Measurements from ENCODE around the gene CDHR2.
A peak's percentile ranks its signal among the peaks of the same experiment; 100 is the strongest.

CDHR2 gene

GRCh38 chr5:176625512-176625911 lies 76.4 kb downstream of the CDHR2 start:
- DNase-seq = no peak

- no peak for DNase-seq
These were observed 77.1 kb downstream of the CDHR2 start for GRCh38 chr5:176625966-176626875.

GRCh38 chr5:176626876-176627236 lies 77.7 kb downstream of the CDHR2 start:
- DNase-seq = no peak

- DNase-seq = no peak
These were observed 78.4 kb downstream of the CDHR2 start for GRCh38 chr5:176627582-176627981.

GRCh38 chr5:176628406-176629228 lies 79.5 kb downstream of the CDHR2 start:
- no peak for DNase-seq

GRCh38 chr5:176629317-176629852 lies 80.2 kb downstream of the CDHR2 start:
- DNase-seq = no peak

GRCh38 chr5:176629853-176630680 lies 80.9 kb downstream of the CDHR2 start, which contains the start of the genes EIF4E1B and SNCB:
TSS of gene EIF4E1B (plus strand) at chr5:176630675. CDS start at chr5:176642788, 12,113 bp downstream.
TSS of gene SNCB (minus strand) at chr5:176630534. CDS start at chr5:176629654, 880 bp downstream.
- peak in 2 of 6 experiments; percentile 10 to 15 for DNase-seq

- no peak for DNase-seq
These were observed 81.6 kb downstream of the CDHR2 start for GRCh38 chr5:176630681-176631222.

GRCh38 chr5:176631383-176632200 lies 82.5 kb downstream of the CDHR2 start:
- DNase-seq = no peak

- DNase-seq = no peak
These were observed 83.6 kb downstream of the CDHR2 start for GRCh38 chr5:176632745-176633144.

- DNase-seq = no peak
These were observed 84.5 kb downstream of the CDHR2 start for GRCh38 chr5:176633598-176633997.

GRCh38 chr5:176636426-176636825 lies 87.3 kb downstream of the CDHR2 start:
- no peak for DNase-seq

GRCh38 chr5:176637556-176637955 lies 88.4 kb downstream of the CDHR2 start:
- DNase-seq = no peak

- no peak for DNase-seq
These were observed 89.3 kb downstream of the CDHR2 start for GRCh38 chr5:176638437-176638836.

GRCh38 chr5:176639208-176639607 lies 90.1 kb downstream of the CDHR2 start:
- DNase-seq = no peak

GRCh38 chr5:176639981-176640380 lies 90.8 kb downstream of the CDHR2 start:
- no peak for DNase-seq

GRCh38 chr5:176640616-176641015 lies 91.5 kb downstream of the CDHR2 start:
- DNase-seq = no peak

- no peak for DNase-seq
These were observed 93.7 kb downstream of the CDHR2 start for GRCh38 chr5:176642675-176643490.

- no peak for DNase-seq
These were observed 94.5 kb downstream of the CDHR2 start for GRCh38 chr5:176643491-176644219.

GRCh38 chr5:176644294-176644693 lies 95.2 kb downstream of the CDHR2 start:
- DNase-seq = no peak

All from stimulated activated naive CD4-positive, alpha-beta T cell (primary cell).